Measurements from ENCODE around the gene INTS3.

INTS3 gene

GRCh38 chr1:153750026-153750995 is 22.5 kb downstream of the INTS3 start:
- H3K27ac ChIP-seq = peak overlapping the region; percentile 62
- TF ChIP-seq CTCF (conservative IDR thresholded peaks at IDR 0.05) (no peak), ZFX (IDR thresholded peaks at IDR 0.05) (no peak)

- no peak for TF ChIP-seq CTCF (conservative IDR thresholded peaks at IDR 0.05)
- TF ChIP-seq ZFX (IDR thresholded peaks at IDR 0.05) = no peak
- peak overlapping the region; percentile 62 for H3K27ac ChIP-seq
These were observed 24.2 kb downstream of the INTS3 start for GRCh38 chr1:153752072-153752471.

GRCh38 chr1:153752571-153753195 is 24.8 kb downstream of the INTS3 start:
- TF ChIP-seq CTCF (conservative IDR thresholded peaks at IDR 0.05) = no peak
- TF ChIP-seq ZFX (IDR thresholded peaks at IDR 0.05) = no peak
- H3K27ac ChIP-seq = peak overlapping the region; percentile 62

- TF ChIP-seq ZFX (IDR thresholded peaks at IDR 0.05) = no peak
- no peak for TF ChIP-seq CTCF (conservative IDR thresholded peaks at IDR 0.05)
These were observed 26.4 kb downstream of the INTS3 start for GRCh38 chr1:153754266-153754665.

GRCh38 chr1:153760440-153760839 is 32.6 kb downstream of the INTS3 start:
- TF ChIP-seq ZFX (IDR thresholded peaks at IDR 0.05) (no peak), CTCF (conservative IDR thresholded peaks at IDR 0.05) (no peak)
- H3K27ac ChIP-seq = no peak overlapping the region

More at GRCh38 chr1:153754266-153754665, 26.4 kb downstream of the INTS3 start:
- H3K27ac ChIP-seq = no peak overlapping the region

GRCh38 chr1:153763365-153764225 is 35.7 kb downstream of the INTS3 start:
- TF ChIP-seq ZFX (IDR thresholded peaks at IDR 0.05) (no peak), CTCF (conservative IDR thresholded peaks at IDR 0.05) (no peak)
- H3K27ac ChIP-seq = no peak overlapping the region
